K562 (cell line): ENCODE data around the gene VAT1L. TPM values are rescaled to one million over a fixed set of nuclear protein-coding genes. Genes with fewer than 3 reads are reported as not detected.

Experiments
- ATAC-seq: fragments of 200-7000 bp; cut with Tn5 transposase; 3 replicates; pipeline ENCODE4 v1.9.1; 2020; ENCODE audit warnings: moderate library complexity
- BruUV-seq: library from RNA; stranded (reverse); fragments of 400-500 nt; replicated peaks from 2 replicates; lab custom pipeline; 2021; lab: Mats Ljungman, UMichigan
- CTCF ChIA-PET: fragments of 300-600 bp; formaldehyde crosslinking; extraction: SDS; loops from one replicate; lab custom pipeline; 2021; ENCODE audit warnings: low intra/inter-chr PET ratio; lab: Yijun Ruan, JAX
- POLR2A ChIA-PET: fragments of 300-600, 350-650 bp; sonication (Branson Sonifier 250); formaldehyde crosslinking; extraction: SDS; loops from one replicate; lab custom pipeline; 2021; ENCODE audit warnings: antibody characterized with exemption, inconsistent platforms; lab: Yijun Ruan, JAX
- DNase-seq, 4 experiments: peaks; one replicate each; pipeline versions ENCODE4 v3.0.0 to v3.0.0-alpha.2; 2011 to 2018; ENCODE audit warnings: low spot score in 3 of 4, mixed read lengths in 3 of 4; ENCODE audit errors: extremely low read depth in 1 of 4
- FAIRE-seq: peaks from 2 replicates; lab custom pipeline; 2011; peaks lifted over from hg19 to GRCh38; lab: Jason Lieb, UNC
- H2AFZ ChIP-seq: 2 replicates; pipeline ENCODE4 v1.6.0; 2011; ENCODE audit warnings: low read depth, low read length, control low read depth, inconsistent platforms
- H3K27ac ChIP-seq: fragments of 200-600 bp; 3 replicates; pipeline ENCODE4 v1.8.0; 2011; ENCODE audit warnings: low read depth, mild to moderate bottlenecking, control low read depth, inconsistent platforms, low read length, moderate library complexity, mixed read lengths; ENCODE audit errors: extremely low read depth
- H3K27me3 ChIP-seq, 2 experiments: fragments of 300-600 bp in 1 of 2; 2 replicates in 1 of 2; 3 replicates in 1 of 2; pipeline versions ENCODE4 v1.6.0 to v1.8.0; 2011; ENCODE audit warnings: inconsistent platforms in 2 of 2, low read length in 2 of 2, mild to moderate bottlenecking in 1 of 2, mixed read lengths in 1 of 2, moderate library complexity in 1 of 2; ENCODE audit not compliant: control insufficient read depth in 2 of 2, insufficient read depth in 2 of 2
- H3K36me3 ChIP-seq: fragments of 300-600 bp; 3 replicates; pipeline ENCODE4 v1.8.0; 2011; ENCODE audit warnings: mild to moderate bottlenecking, low read length, inconsistent platforms; ENCODE audit not compliant: control insufficient read depth, insufficient read depth
- H3K4me1 ChIP-seq, 2 experiments: fragments of 200-600 bp in 1 of 2; replicated peaks in 1 of 2; 2 replicates in 1 of 2; 3 replicates in 1 of 2; pipeline versions ENCODE4 v1.5.1 to v1.8.0; 2011; ENCODE audit warnings: inconsistent platforms in 2 of 2, low read length in 2 of 2, mild to moderate bottlenecking in 1 of 2, mixed read lengths in 1 of 2, moderate library complexity in 1 of 2; ENCODE audit not compliant: control insufficient read depth in 2 of 2, insufficient read depth in 2 of 2
- H3K4me2 ChIP-seq: 2 replicates; pipeline ENCODE4 v1.6.1; 2011; ENCODE audit warnings: low read length, control low read depth, inconsistent platforms, mixed read lengths; ENCODE audit not compliant: insufficient read depth
- H3K4me3 ChIP-seq: fragments of 200-600 bp; sonication (generic), shearing (Covaris generic); 2 replicates; pipeline ENCODE4 v1.5.1; 2016; ENCODE audit warnings: control low read depth, inconsistent platforms
- H3K79me2 ChIP-seq: fragments of 200-600 bp; 3 replicates; pipeline ENCODE4 v1.8.0; 2011; ENCODE audit warnings: low read length, inconsistent platforms; ENCODE audit not compliant: control insufficient read depth, insufficient read depth
- H3K9ac ChIP-seq, 2 experiments: 2 replicates each; pipeline versions ENCODE4 v1.6.0 to v1.6.1; 2011; ENCODE audit warnings: low read depth in 2 of 2, low read length in 2 of 2, control low read depth in 1 of 2, inconsistent platforms in 1 of 2, mild to moderate bottlenecking in 1 of 2, mixed read lengths in 1 of 2; ENCODE audit not compliant: insufficient read depth in 1 of 2
- H3K9me1 ChIP-seq: one replicate; pipeline ENCODE4 v1.6.0; 2011; ENCODE audit warnings: inconsistent platforms, mild to moderate bottlenecking, low read length, moderate library complexity; ENCODE audit not compliant: control insufficient read depth, insufficient read depth
- H3K9me3 ChIP-seq: replicated peaks from 2 replicates; pipeline ENCODE4 v1.5.1; 2011; ENCODE audit warnings: low read depth, low read length, inconsistent platforms; ENCODE audit not compliant: control insufficient read depth, insufficient read depth
- H4K20me1 ChIP-seq: replicated peaks from 2 replicates; pipeline ENCODE4 v1.6.1; 2011; ENCODE audit warnings: low read length, inconsistent platforms, mixed read lengths; ENCODE audit not compliant: control insufficient read depth, insufficient read depth
- MYNN ChIP-seq, 2 experiments: sonication (generic); formaldehyde crosslinking in 1 of 2; IDR thresholded peaks; 2 replicates each; pipeline versions ENCODE4 v1.5.0 to v1.6.1; 2016 to 2020; ENCODE audit warnings: antibody characterized with exemption in 1 of 2, missing genetic modification reagents in 1 of 2
- NFRKB ChIP-seq: fragments of 450-650 bp; IDR thresholded peaks from 2 replicates; pipeline ENCODE4 v1.6.1; 2016; ENCODE audit warnings: low read depth
- RFX7 ChIP-seq: fragments of 250-450 bp; sonication (Bioruptor Pico); IDR thresholded peaks from 2 replicates; pipeline ENCODE4 v1.5.1; 2021; ENCODE audit warnings: mild to moderate bottlenecking
- SMARCA5 ChIP-seq: fragments of 450-650 bp; IDR thresholded peaks from 2 replicates; pipeline ENCODE4 v1.6.1; 2016
- TFAM ChIP-seq: fragments of 250-450 bp; sonication (Bioruptor Pico); conservative IDR thresholded peaks from 2 replicates; pipeline ENCODE4 v1.5.0; 2021; ENCODE audit warnings: mild to moderate bottlenecking, moderate library complexity
- TGIF2 ChIP-seq: sonication (generic); formaldehyde crosslinking; IDR thresholded peaks from 2 replicates; pipeline ENCODE4 v1.8.1; 2022; ENCODE audit warnings: mild to moderate bottlenecking, missing genetic modification reagents, moderate library complexity
- TRIM28 ChIP-seq: fragments of 450-650 bp; IDR thresholded peaks from 2 replicates; pipeline ENCODE4 v1.6.1; 2017
- USF2 ChIP-seq: sonication (generic); formaldehyde crosslinking; IDR thresholded peaks from 2 replicates; pipeline ENCODE4 v1.5.0; 2020; ENCODE audit warnings: missing genetic modification reagents
- ZNF347 ChIP-seq: fragments of 450-650 bp; formaldehyde crosslinking; IDR thresholded peaks from 2 replicates; pipeline ENCODE4 v1.4.0; 2020; ENCODE audit warnings: low read depth, mild to moderate bottlenecking, moderate library complexity
- ZNF518B ChIP-seq: fragments of 250-450 bp; sonication (Bioruptor Pico); IDR thresholded peaks from 2 replicates; pipeline ENCODE4 v1.5.0; 2021; ENCODE audit warnings: mild to moderate bottlenecking, moderate library complexity
- ZNF561 ChIP-seq: fragments of 450-650 bp; formaldehyde crosslinking; conservative IDR thresholded peaks from 2 replicates; pipeline ENCODE4 v1.4.0; 2020; ENCODE audit warnings: mild to moderate bottlenecking, moderate library complexity
- ZNF707 ChIP-seq: fragments of 250-450 bp; sonication (Bioruptor Pico); conservative IDR thresholded peaks from 2 replicates; pipeline ENCODE4 v1.8.0; 2022; ENCODE audit warnings: inconsistent platforms, mild to moderate bottlenecking, moderate library complexity
- ZNF79 ChIP-seq: fragments of 250-450 bp; sonication (Bioruptor Pico); IDR thresholded peaks from 2 replicates; pipeline ENCODE4 v1.4.0; 2020; ENCODE audit warnings: low read depth, mild to moderate bottlenecking, moderate library complexity
- in situ Hi-C: fragments of 300-500 bp; cut with MboI; formaldehyde crosslinking; loops from 4 replicates; pipeline ENCODE4 v1.15.0; 2018; ENCODE audit warnings: inconsistent platforms, mixed read lengths
- intact Hi-C: fragments of 100-400 bp; cut with micrococcal nuclease; formaldehyde crosslinking; loops from 2 replicates; pipeline ENCODE4 v1.14.2; 2022
- polyA plus RNA-seq, 8 experiments: library from polyadenylated mRNA; depleted of rRNA in 4 of 8; stranded (reverse) in 5 of 8; unstranded in 3 of 8; fragments of >200 nt; fragmentation: Nextera tagmentation in 2 of 8; fragmentation: Illumina TruSeq in 1 of 8; extraction: Ambion mirVana in 2 of 8; extraction: Trizol in 1 of 8; gene quantifications; 2 replicates each; pipeline versions ENCODE4 v1.2.1 to v1.2.3, GENCODE V29; 2011 to 2014; ENCODE audit warnings: inconsistent platforms in 1 of 8, missing spikeins in 1 of 8
- total RNA-seq, 7 experiments: library from RNA; depleted of rRNA in 6 of 7; stranded (reverse); fragments of >200 nt in 6 of 7; fragmentation: Illumina TruSeq in 2 of 7; extraction: Trizol in 2 of 7; gene quantifications; 2 replicates each; pipeline versions ENCODE4 v1.2.1 to v1.2.3, GENCODE V29; 2011 to 2021; ENCODE audit warnings: low replicate concordance in 1 of 7
- TF ChIP-seq, protein P1 (sequence below): fragments of 450-650 bp; IDR thresholded peaks from 2 replicates; pipeline ENCODE4 v1.6.1; 2017; ENCODE audit warnings: antibody characterized with exemption, mild to moderate bottlenecking

The VAT1L gene
- total and polyA plus RNA-seq, 9 of the 15 experiments (the other 6 are each of a cell fraction or from before 2014, with no cell fraction given), result 0.01 TPM; not detected in 8

- Histone ChIP-seq H3K9ac (no peak overlapping the region), H3K79me2 (no peaks in the 10 kb centered on the region), H3K9me3 (no peaks in the 10 kb centered on the region), H3K27ac (no peak overlapping the region), H3K4me3 (no peak overlapping the region), H4K20me1 (no peaks in the 10 kb centered on the region), H3K9me1 (no peaks in the 10 kb centered on the region), H3K4me2 (no peak overlapping the region), H3K4me1 (no peaks in the 10 kb centered on the region), H3K36me3 (no peaks in the 10 kb centered on the region), H2AFZ (no peak overlapping the region), H3K27me3 (no peaks in the 10 kb centered on the region; a peak in 1 of 5 replicates)
- BruUV-seq, result no TSS peak
- ATAC-seq (no peak), DNase-seq (no peak), FAIRE-seq (no peak)
- intact Hi-C loops, result no loop called here
- in situ Hi-C loops, result no loop called here
- TF ChIP-seq TFAM, result no peak
- no peak for TF ChIP-seq MYNN (IDR thresholded peaks at IDR 0.05)
- TF ChIP-seq MYNN (CRISPR knock-in tag; IDR thresholded peaks at IDR 0.05), result no peak
- no peak for TF ChIP-seq TGIF2 (CRISPR knock-in tag)
- no peak for TF ChIP-seq SMARCA5
- no peak for TF ChIP-seq NFRKB
- no peak for TF ChIP-seq USF2
- TF ChIP-seq TRIM28, result no peak
- TF ChIP-seq ZNF707, result no peak
- no peak for TF ChIP-seq ZNF347 (CRISPR knock-in tag)
- no peak for TF ChIP-seq ZNF79 (CRISPR knock-in tag)
- TF ChIP-seq RFX7, result no peak
- TF ChIP-seq ZNF561 (CRISPR knock-in tag), result no peak
- TF ChIP-seq, protein P1, sequence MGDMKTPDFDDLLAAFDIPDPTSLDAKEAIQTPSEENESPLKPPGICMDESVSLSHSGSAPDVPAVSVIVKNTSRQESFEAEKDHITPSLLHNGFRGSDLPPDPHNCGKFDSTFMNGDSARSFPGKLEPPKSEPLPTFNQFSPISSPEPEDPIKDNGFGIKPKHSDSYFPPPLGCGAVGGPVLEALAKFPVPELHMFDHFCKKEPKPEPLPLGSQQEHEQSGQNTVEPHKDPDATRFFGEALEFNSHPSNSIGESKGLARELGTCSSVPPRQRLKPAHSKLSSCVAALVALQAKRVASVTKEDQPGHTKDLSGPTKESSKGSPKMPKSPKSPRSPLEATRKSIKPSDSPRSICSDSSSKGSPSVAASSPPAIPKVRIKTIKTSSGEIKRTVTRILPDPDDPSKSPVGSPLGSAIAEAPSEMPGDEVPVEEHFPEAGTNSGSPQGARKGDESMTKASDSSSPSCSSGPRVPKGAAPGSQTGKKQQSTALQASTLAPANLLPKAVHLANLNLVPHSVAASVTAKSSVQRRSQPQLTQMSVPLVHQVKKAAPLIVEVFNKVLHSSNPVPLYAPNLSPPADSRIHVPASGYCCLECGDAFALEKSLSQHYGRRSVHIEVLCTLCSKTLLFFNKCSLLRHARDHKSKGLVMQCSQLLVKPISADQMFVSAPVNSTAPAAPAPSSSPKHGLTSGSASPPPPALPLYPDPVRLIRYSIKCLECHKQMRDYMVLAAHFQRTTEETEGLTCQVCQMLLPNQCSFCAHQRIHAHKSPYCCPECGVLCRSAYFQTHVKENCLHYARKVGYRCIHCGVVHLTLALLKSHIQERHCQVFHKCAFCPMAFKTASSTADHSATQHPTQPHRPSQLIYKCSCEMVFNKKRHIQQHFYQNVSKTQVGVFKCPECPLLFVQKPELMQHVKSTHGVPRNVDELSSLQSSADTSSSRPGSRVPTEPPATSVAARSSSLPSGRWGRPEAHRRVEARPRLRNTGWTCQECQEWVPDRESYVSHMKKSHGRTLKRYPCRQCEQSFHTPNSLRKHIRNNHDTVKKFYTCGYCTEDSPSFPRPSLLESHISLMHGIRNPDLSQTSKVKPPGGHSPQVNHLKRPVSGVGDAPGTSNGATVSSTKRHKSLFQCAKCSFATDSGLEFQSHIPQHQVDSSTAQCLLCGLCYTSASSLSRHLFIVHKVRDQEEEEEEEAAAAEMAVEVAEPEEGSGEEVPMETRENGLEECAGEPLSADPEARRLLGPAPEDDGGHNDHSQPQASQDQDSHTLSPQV, result no peak
- TF ChIP-seq ZNF518B (CRISPR knock-in tag), result no peak
- POLR2A ChIA-PET, result no interaction called here
- CTCF ChIA-PET, result no interaction called here
Measured at GRCh38 chr16:77781091-77781490, 7.3 kb upstream of the VAT1L start.
